Thymus (tissue), 11 donors: Measurements from ENCODE around the gene QSOX2. TPM values are rescaled to one million over a fixed set of nuclear protein-coding genes. Genes with fewer than 3 reads are reported as not detected.

Experiments
- DNase-seq, 9 donors: peaks; one replicate each; pipeline ENCODE4 v3.0.0-alpha.2; 2013; ENCODE audit warnings: low spot score in 9 of 9, low read depth in 6 of 9, missing footprints in 1 of 9
- H3K27ac ChIP-seq, 2 donors: one replicate each; pipeline ENCODE4 v1.5.1; 2013; ENCODE audit warnings: control low read depth in 1 of 2, low read depth in 1 of 2, low read length in 1 of 2, mild to moderate bottlenecking in 1 of 2, moderate library complexity in 1 of 2
- H3K27me3 ChIP-seq, 2 donors: one replicate each; pipeline ENCODE4 v1.5.1; 2013; ENCODE audit warnings: low read length in 1 of 2; ENCODE audit not compliant: control insufficient read depth in 2 of 2, insufficient read depth in 1 of 2
- H3K36me3 ChIP-seq, 2 donors: one replicate each; pipeline ENCODE4 v1.5.1; 2013; ENCODE audit warnings: low read length in 1 of 2, mild to moderate bottlenecking in 1 of 2, moderate library complexity in 1 of 2; ENCODE audit not compliant: control insufficient read depth in 2 of 2, insufficient read depth in 2 of 2
- H3K4me1 ChIP-seq, 2 donors: one replicate each; pipeline ENCODE4 v1.5.1; 2013; ENCODE audit warnings: low read length in 2 of 2; ENCODE audit not compliant: control insufficient read depth in 2 of 2, insufficient read depth in 2 of 2
- H3K4me3 ChIP-seq, 2 donors: one replicate each; pipeline ENCODE4 v1.5.1; 2013; ENCODE audit warnings: low read length in 2 of 2, control low read depth in 1 of 2, mild to moderate bottlenecking in 1 of 2
- H3K9me3 ChIP-seq, 2 donors: one replicate each; pipeline ENCODE4 v1.5.1; 2013; ENCODE audit warnings: low read length in 1 of 2, mild to moderate bottlenecking in 1 of 2; ENCODE audit not compliant: control insufficient read depth in 2 of 2, insufficient read depth in 1 of 2
- WGBS: extraction: QIAGEN DNeasy Blood & Tissue Kit; methylation state at CpG from one replicate; pipeline ENCODE4 v1.1.7; 2013; 5-methylcytosine and 5-hydroxymethylcytosine counted together
- polyA plus RNA-seq: library from polyadenylated mRNA; stranded (reverse); fragments of 200-250 nt; gene quantifications from one replicate; pipeline ENCODE4 v1.2.3, GENCODE V29; 2013
- total RNA-seq: library from RNA; stranded (reverse); fragments of 120-200 nt; gene quantifications from one replicate; pipeline ENCODE4 v1.2.4, GENCODE V29; 2013
- donor health status: healthy.

Gene QSOX2
- total and polyA plus RNA-seq, 2 donors: 3.9 to 11.5 TPM

DNA sequence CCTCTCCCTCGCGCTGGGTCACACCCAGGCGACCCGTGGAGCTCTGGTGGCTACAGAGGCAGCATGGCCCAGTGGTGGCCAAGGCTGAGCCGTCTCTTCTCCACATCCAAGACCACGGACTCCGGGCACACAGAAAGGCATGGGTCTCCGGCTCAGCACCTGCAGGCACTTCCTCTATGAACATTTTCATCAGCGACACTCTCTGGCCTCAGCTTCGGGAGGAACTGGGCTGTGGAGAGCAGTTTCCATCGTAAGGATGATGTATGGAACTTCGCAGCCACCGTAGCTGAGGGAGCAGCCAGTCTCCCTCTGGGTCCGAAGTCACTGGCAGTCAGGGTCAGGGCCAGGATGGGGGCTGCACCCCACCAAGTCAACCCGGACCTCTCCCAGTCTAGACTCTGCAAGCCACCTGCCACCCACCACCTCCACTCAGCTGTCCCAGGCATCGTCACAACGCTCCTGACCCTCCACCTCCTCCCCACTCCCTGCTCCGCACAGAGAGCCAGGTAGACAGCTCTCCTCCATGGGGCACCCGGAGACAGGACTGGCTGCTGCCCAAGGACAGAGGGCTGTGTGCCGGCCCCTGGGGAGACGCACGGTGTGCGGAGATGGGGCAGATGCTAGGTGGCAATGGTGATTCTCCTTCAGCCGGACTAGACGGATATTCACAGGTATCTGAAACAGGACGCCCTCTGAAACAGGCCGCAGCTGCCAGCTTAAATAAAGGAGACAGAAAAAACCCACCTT, 9.7 kb downstream of the QSOX2 start:
- no peak for DNase-seq
- Histone ChIP-seq H3K36me3 (peaks cover 18 to 30% of the 10 kb centered on the region in 2 donors), H3K4me3 (no peak overlapping the region), H3K27ac (no peak overlapping the region), H3K9me3 (no peaks in the 10 kb centered on the region), H3K27me3 (no peaks in the 10 kb centered on the region), H3K4me1 (peaks cover 0 to 35% of the 10 kb centered on the region in 2 donors)
- 97% methylated on average over 27 of the region's 27 CpGs for WGBS

DNA sequence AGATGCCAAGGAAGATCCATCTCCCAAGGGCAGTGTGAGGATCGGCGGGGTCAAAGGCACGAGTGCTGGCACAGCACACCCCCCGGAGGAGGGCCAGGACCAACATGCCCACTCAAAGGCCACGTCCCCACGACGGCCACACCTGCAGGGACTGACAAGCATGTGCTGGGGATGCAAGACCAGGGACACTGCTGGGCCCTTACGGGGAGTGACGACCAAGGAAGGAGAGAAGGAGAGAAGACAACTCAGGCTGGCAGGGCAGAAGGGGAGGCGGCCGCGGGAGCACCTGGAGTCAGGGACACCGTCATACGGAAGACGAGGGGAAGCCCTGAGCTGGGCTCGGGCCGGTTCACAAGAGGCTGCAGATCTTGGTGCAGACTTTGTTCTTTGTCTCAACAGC, 10.4 kb downstream of the QSOX2 start:
- 99% methylated on average over 17 of the region's 17 CpGs for WGBS
- H3K27ac ChIP-seq: no peak overlapping the region
- no peaks in the 10 kb centered on the region for H3K27me3 ChIP-seq
- no peak overlapping the region for H3K4me3 ChIP-seq
- no peak for DNase-seq
- H3K9me3 ChIP-seq: no peaks in the 10 kb centered on the region
- peaks cover 0 to 35% of the 10 kb centered on the region in 2 donors for H3K4me1 ChIP-seq
- H3K36me3 ChIP-seq: peaks cover 18 to 30% of the 10 kb centered on the region in 2 donors

DNA sequence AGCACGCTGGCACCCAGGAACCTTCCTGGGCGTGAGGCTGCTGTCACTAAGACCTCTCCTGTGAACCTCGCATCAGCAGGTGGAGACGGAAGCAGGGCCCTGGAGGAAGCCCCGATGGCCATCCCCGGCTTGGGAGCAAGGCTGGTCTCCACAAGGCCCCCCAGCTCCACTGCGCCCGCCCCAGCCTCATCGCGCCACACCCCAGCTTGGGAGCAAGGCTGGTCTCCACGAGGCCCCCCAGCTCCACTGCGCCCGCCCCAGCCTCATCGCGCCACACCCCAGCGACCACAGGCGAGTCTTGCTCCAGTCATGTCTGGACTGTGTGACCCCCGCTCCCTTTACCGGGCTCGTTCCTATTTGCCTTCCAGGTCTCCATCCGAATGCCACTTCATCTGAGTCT, 11.0 kb downstream of the QSOX2 start:
- Histone ChIP-seq H3K27me3 (no peaks in the 10 kb centered on the region), H3K9me3 (no peaks in the 10 kb centered on the region), H3K4me1 (peaks cover 0 to 35% of the 10 kb centered on the region in 2 donors), H3K27ac (no peak overlapping the region), H3K4me3 (no peak overlapping the region), H3K36me3 (peaks cover 18 to 30% of the 10 kb centered on the region in 2 donors)
- no peak for DNase-seq
- WGBS: 96% methylated on average over 21 of the region's 21 CpGs

DNA sequence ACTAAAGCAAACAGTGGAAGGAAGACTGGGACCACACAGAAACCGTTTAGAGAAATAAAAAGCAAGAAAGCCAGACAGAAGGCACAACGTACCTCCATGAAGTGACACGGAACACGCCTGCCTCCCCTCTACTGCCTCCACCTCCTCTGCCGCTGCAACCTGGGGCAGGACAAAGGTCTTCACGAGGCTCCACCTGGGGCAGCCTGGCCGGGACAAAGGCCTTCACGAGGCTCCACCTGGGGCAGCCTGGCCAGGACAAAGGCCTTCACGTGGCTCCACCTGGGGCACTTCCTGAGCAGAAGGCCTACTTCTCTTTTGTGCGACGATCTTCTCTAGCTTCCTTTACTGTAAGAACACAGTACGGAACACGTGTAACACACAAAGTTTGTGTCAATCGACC, 11.7 kb downstream of the QSOX2 start:
- DNase-seq: no peak
- WGBS: 87% methylated on average over 14 of the region's 14 CpGs
- H3K36me3 ChIP-seq: peaks cover 18 to 30% of the 10 kb centered on the region in 2 donors
- H3K4me1 ChIP-seq: peaks cover 0 to 35% of the 10 kb centered on the region in 2 donors
- H3K9me3 ChIP-seq: no peaks in the 10 kb centered on the region
- no peaks in the 10 kb centered on the region for H3K27me3 ChIP-seq
- no peak overlapping the region for H3K27ac ChIP-seq
- no peak overlapping the region for H3K4me3 ChIP-seq

DNA sequence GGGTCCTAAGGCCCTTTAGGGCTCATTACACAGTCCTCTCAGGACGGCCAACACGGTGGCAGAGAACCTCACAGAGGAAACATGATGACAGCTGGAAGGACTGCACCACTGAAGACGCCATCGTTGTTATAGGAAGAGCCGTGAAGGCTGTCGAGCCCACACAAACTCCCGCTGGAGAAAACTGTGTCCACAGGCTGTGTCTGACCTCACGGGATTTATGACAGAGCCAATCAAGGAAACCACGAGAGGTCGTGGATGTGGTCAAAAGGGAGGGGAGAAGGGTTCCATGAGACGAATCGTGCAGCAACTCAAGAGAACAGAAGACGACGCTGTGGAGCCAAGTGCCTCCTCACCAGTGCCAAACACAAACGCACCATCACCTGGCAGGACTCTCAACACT, 12.2 kb downstream of the QSOX2 start:
- DNase-seq: peak in 1 of 9 donors; percentile 18
- H3K36me3 ChIP-seq: peaks cover 18 to 30% of the 10 kb centered on the region in 2 donors
- H3K4me1 ChIP-seq: peaks cover 0 to 31% of the 10 kb centered on the region in 2 donors
- no peak overlapping the region for H3K4me3 ChIP-seq
- no peaks in the 10 kb centered on the region for H3K9me3 ChIP-seq
- WGBS: 71% methylated on average over 15 of the region's 15 CpGs
- peak overlapping the region in 1 of 2 donors; percentile 2 for H3K27ac ChIP-seq
- H3K27me3 ChIP-seq: no peaks in the 10 kb centered on the region

DNA sequence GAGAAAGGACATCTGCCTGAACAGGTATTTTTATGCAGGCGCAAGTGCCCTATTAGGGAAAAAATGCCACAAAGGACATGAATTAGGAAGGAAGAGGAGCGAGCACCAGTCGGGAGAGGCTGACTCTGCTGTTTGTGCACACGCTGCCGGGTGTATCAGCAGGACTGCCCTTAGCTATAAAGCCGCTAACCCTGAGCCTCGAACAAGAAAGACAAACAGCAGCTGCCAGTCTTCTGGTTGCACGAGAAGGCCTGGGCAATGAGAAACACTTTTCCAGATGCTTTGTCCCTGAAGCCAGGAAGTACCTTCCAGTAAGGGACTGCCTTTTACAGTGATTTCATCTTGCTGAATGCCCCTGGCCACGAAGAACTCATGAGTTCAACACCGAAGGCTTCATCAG, 12.6 kb downstream of the QSOX2 start:
- peaks cover 18 to 30% of the 10 kb centered on the region in 2 donors for H3K36me3 ChIP-seq

DNA sequence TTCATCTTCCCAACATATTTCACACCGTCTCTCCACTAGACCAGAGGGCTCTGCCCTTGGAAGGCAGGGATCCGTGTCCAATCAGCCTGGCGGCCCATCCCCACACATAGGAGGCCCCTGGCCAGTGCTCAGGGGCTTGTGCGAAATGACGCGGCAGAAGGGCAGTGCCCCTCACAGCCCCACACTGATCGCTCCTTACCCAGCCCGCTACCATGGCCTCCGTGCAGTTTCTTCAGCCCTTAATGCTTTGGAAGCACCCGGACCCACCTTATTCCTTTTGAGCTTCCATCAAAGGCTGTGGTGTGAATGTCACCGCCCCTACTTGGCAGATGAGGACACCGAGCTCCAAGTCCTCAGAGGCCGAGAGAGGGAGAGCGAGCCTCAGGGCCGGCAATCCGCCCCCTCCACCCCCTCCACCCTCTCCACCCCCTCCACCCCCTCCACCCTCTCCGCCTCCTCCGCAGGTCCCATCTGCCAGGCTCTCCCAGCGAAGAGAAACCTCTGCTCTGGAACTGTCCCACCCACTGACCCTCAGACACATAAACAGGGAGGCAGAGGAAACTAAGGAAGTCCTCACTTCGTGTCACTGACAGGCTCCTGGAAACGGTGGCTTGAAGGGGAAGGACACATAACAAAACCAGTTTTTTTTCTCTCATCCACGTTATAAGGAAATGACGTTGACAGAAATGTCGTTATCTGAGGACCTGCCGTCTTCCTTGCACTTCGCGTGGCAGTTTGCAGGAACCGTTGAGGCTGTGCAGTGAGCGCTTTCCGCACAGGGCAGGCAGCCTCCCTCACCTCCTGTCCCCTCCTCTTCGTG, 13.9 kb downstream of the QSOX2 start:
- no peaks in the 10 kb centered on the region for H3K27me3 ChIP-seq
- H3K4me1 ChIP-seq: peaks cover 0 to 28% of the 10 kb centered on the region in 2 donors
- 57% methylated on average over 31 of the region's 31 CpGs for WGBS
- DNase-seq: peak in 6 of 9 donors; percentile 31 to 79 (median 36)
- H3K9me3 ChIP-seq: no peaks in the 10 kb centered on the region
- H3K36me3 ChIP-seq: peaks cover 17 to 25% of the 10 kb centered on the region in 2 donors
- H3K4me3 ChIP-seq: peak overlapping the region; percentile 16 to 30
- peak overlapping the region in 1 of 2 donors; percentile 84 for H3K27ac ChIP-seq

More for the DNA sequence above, 12.6 kb downstream of the QSOX2 start:
- H3K4me3 ChIP-seq: no peak overlapping the region
- no peak for DNase-seq
- H3K27me3 ChIP-seq: no peaks in the 10 kb centered on the region
- H3K9me3 ChIP-seq: no peaks in the 10 kb centered on the region
- peaks cover 0 to 27% of the 10 kb centered on the region in 2 donors for H3K4me1 ChIP-seq
- WGBS: 94% methylated on average over 10 of the region's 10 CpGs
- peak overlapping the region in 1 of 2 donors; percentile 2 for H3K27ac ChIP-seq

DNA sequence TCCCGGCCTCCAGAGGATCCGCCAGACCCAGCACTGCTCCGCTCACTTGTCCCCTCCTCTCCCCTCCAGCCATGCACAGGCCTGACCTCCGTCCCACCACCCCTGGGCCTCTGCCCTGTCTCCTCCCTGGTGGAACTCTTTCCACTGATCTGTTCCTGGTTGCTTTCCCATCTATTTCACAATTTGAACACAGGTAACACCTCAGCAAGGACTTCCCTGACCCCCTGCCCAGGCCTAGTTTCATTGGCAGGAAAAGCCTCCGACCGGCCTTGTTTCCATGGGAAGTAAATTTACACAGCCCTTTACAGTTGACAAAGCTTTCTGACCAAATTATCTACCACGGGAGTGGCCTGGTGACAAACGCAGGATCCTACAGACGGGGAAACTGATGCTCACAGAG, 14.8 kb downstream of the QSOX2 start:
- Histone ChIP-seq H3K9me3 (no peaks in the 10 kb centered on the region), H3K36me3 (peaks cover 12 to 25% of the 10 kb centered on the region in 2 donors), H3K27ac (no peak overlapping the region), H3K27me3 (no peaks in the 10 kb centered on the region), H3K4me1 (peaks cover 0 to 30% of the 10 kb centered on the region in 2 donors), H3K4me3 (no peak overlapping the region)
- DNase-seq: no peak
- 98% methylated on average over 9 of the region's 9 CpGs for WGBS

DNA sequence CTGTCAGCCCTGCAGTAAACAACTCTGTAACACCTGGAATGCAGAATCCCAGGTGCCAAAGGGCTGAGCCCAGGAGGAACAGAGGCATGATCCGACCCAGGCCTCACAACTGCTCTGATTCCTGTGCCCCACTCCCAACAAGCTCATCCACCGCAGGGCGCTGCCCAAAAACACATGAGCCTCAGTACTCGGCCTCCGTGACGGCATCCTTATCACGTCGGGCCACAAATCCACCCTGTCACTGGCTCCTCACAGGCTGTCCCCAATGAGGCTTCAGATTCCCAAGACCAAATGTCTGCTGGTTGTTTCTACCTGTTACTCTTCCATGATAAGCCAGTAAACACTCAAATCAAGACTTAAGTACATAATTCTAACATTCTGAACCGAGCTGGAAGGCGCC, 15.2 kb downstream of the QSOX2 start:
- 98% methylated on average over 10 of the region's 10 CpGs for WGBS

More for the DNA sequence above, 15.2 kb downstream of the QSOX2 start:
- no peaks in the 10 kb centered on the region for H3K9me3 ChIP-seq
- no peak for DNase-seq
- no peaks in the 10 kb centered on the region for H3K27me3 ChIP-seq
- H3K27ac ChIP-seq: no peak overlapping the region
- peaks cover 11 to 24% of the 10 kb centered on the region in 2 donors for H3K36me3 ChIP-seq
- H3K4me1 ChIP-seq: peaks cover 0 to 33% of the 10 kb centered on the region in 2 donors
- no peak overlapping the region for H3K4me3 ChIP-seq
